Measurements from ENCODE around the gene ZNF440.
"Not testable (repeated sequence)": the region's sequence is repeated elsewhere in the genome, so short reads cannot be mapped to it uniquely, and the experiment has no call there.

Gene ZNF440

DNA sequence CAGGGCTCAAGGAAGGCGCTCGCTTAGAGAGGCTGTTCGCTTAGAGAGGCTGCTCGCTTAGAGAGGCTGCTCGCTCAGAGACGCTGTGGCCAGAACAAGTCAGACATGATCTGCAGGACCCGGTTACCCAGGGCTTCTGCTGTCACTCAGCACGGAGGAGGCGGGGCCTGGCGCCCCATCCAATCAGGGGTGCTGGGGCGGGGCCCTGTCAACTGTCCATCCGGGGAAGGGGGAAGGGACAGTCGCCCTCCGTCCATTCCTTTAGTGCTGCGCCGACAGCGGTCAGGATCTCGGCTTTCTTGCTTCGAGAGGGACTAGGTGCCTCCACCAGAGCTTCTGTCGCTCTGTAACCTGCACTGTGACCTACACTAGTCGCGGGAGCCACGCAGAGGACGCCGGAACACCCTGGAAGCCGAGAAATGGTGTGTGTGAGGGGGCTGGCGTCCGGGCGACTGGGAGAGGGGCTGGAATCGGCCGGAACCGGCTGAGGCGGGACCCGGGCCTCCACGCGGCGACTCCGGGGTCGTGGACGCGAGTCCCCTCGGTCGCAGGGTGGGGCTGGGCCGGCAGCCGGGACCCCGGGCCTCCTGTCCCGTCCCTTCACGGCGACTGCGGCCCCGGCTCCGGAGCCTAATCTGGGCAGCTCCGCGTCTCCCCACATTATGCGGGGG lies at the start of gene ZNF440:
Gene ZNF440 (plus strand): TSS at position 245 of the 671 bp plus-strand sequence. CDS start 175 bp downstream, at position 420.
- TF ChIP-seq, protein P1, sequence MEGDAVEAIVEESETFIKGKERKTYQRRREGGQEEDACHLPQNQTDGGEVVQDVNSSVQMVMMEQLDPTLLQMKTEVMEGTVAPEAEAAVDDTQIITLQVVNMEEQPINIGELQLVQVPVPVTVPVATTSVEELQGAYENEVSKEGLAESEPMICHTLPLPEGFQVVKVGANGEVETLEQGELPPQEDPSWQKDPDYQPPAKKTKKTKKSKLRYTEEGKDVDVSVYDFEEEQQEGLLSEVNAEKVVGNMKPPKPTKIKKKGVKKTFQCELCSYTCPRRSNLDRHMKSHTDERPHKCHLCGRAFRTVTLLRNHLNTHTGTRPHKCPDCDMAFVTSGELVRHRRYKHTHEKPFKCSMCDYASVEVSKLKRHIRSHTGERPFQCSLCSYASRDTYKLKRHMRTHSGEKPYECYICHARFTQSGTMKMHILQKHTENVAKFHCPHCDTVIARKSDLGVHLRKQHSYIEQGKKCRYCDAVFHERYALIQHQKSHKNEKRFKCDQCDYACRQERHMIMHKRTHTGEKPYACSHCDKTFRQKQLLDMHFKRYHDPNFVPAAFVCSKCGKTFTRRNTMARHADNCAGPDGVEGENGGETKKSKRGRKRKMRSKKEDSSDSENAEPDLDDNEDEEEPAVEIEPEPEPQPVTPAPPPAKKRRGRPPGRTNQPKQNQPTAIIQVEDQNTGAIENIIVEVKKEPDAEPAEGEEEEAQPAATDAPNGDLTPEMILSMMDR (IDR thresholded peaks at IDR 0.05; ENCODE audit: insufficient read depth, low read length, missing control alignments) = no peak
- ChIA-PET POLR2A (interaction anchor here (1.5 kb wide), 1 partner anchor 174 kb away, joined by 4 read pairs; no protein-coding TSS in a partner anchor), CTCF (interaction anchor here (1.0 to 5.9 kb wide), 7 partner anchors 15 to 327 kb away, joined by 3 to 95 read pairs (median 6); partner anchors contain the start of genes ZNF441 and ZNF491)
- peak; percentile 66 for DNase-seq (ENCODE audit: low read depth, low spot score)
- peak within 1 kb of the TSS; percentile 90 for H3K4me3 ChIP-seq (ENCODE audit: low read depth, low read length)

DNA sequence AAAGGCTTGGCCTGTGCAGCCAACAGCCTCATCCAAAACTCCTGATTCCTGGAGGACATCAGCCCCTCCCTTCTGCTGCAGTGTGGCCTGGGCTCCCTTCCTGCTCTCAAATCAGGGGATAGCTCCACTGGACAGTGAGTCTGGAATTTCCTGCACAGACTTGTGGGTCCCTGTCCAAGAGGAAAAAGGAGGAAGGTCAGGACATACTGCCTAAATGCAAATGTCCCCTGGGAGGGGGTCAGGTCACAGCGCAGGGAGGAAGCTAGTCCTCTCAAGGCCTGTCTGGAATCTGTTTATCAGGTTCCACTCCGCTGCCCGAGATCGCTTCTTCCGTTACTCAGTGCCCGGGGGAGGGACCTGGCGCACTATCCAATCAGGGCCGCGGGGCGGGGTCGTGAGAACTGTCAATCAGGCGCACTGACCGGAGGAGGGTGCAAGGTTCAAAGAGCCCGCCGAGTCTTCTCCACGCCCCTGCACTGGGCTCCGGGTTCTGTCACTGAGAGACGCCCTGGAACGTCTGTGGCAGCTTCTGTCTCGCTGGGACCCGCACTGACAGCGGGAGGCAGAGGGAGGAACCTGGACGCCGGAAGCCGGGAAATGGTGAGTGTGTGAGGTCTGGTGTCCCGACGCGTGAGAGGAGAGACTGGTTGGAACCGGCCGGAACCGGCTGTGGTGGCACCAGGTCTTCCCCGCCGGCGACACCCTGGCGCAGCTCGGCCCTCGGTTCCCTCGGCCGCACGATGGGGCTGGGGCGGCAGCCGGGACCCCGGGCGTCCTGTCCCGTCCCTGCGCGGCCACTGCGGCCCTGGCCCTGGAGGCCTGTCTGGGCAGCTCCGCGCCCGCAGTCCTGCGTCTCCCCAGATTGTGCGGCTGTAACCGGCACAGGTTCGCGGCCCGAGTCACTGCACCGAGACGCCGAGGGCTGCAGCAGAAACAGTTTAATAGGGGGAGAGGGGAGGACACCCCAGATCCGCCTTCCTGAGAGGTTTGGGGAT lies 47.2 kb upstream of the ZNF440 start, which contains the start of gene ZNF441:
Gene ZNF441 (plus strand): TSS at position 404 of the 995 bp plus-strand sequence. CDS start 194 bp downstream, at position 598.
- H3K4me3 ChIP-seq (ENCODE audit: low read depth, low read length) = peak within 1 kb of the TSS; percentile 95
- POLR2A ChIA-PET = no interaction called here
- CTCF ChIA-PET = interaction anchor here (1.1 to 2.5 kb wide), 4 partner anchors 31 to 65 kb away, joined by 3 to 10 read pairs (median 4); partner anchors contain the start of genes ZNF440 and ZNF491

DNA sequence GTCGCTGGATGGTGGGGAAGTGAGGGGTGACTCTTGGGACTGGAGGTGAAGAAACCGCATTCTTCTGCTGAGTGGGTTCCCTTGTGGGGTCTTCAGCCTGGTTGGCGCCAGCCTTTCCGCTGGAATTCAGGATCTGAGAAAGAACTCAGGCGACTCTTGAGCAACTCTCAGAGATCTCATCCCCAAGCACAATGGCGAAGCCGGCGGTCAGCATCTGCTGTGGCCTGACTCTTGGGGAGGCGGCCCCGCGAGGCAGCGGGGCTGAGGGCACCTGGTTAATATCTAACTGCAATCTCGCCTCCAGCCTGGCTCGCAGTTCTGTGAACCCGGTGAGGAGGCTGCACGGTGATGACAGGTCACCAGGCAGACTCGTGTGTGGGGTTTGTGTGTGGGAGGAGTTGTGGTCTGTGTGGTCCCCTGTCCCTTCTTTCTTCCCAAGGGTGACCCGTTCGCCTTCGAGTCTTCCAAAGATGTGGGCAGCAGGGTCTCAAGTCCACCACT lies 46.4 kb upstream of the ZNF440 start:
- POLR2A ChIA-PET = no interaction called here
- peak overlapping the region; percentile 95 for H3K4me3 ChIP-seq (ENCODE audit: low read depth, low read length)
- CTCF ChIA-PET = interaction anchor here (1.6 kb wide), 1 partner anchor 66 kb away, joined by 4 read pairs; no protein-coding TSS in a partner anchor
- TF ChIP-seq, protein P1 (IDR thresholded peaks at IDR 0.05; ENCODE audit: insufficient read depth, low read length, missing control alignments) = no peak
- DNase-seq (ENCODE audit: low read depth, low spot score) = no peak

More for the DNA sequence above, 47.2 kb upstream of the ZNF440 start, which contains the start of gene ZNF441:
- peak; percentile 42 for DNase-seq (ENCODE audit: low read depth, low spot score)
- TF ChIP-seq, protein P1 (IDR thresholded peaks at IDR 0.05; ENCODE audit: insufficient read depth, low read length, missing control alignments) = no peak

DNA sequence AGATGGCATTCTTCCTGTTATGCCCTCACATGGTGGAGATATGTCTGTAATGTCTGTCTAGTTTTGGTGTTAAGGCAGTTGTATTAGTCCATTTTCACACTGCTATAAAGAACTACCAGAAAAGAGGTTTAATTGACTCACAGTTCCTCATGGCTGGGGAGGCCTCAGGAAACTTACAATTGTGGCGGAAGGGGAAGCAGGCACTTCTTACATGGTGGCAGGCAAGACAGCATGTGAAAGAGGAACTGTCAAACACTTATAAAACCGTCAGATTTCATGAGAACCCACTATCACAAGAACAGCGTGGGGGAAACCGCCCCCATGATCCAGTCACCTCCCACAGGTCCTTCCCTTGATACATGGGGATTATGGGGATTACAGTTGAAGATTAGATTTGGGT lies 44.1 kb upstream of the ZNF440 start:
- H3K4me3 ChIP-seq (ENCODE audit: low read depth, low read length) = no peak overlapping the region
- CTCF ChIA-PET = no interaction called here
- DNase-seq (ENCODE audit: low read depth, low spot score) = no peak
- POLR2A ChIA-PET = no interaction called here
- TF ChIP-seq, protein P1 (IDR thresholded peaks at IDR 0.05; ENCODE audit: insufficient read depth, low read length, missing control alignments) = no peak

DNA sequence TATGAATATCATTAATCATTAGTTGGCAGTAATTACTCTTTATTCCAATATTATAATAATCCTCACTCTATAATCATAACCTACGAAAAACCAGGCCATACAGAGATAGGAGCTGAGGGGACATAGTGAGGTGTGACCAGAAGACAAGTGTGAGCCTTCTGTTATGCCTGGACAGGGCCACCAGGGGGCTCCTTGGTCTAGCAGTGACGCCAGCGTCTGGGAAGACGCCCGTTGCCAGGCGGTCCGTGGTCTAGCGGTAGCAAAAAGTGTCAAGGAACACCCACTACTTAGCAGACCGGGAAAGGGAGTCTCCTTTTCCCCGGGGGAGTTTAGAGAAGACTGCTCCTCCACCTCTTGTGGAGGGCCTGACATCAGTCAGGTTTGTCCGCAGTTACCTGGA lies 42.6 kb upstream of the ZNF440 start:
- POLR2A ChIA-PET; H3K4me3 ChIP-seq (ENCODE audit: low read depth, low read length); DNase-seq (ENCODE audit: low read depth, low spot score): not testable (repeated sequence)
- CTCF ChIA-PET = interaction anchor here (0.9 kb wide), 1 partner anchor 26 kb away, joined by 4 read pairs; no protein-coding TSS in a partner anchor

DNA sequence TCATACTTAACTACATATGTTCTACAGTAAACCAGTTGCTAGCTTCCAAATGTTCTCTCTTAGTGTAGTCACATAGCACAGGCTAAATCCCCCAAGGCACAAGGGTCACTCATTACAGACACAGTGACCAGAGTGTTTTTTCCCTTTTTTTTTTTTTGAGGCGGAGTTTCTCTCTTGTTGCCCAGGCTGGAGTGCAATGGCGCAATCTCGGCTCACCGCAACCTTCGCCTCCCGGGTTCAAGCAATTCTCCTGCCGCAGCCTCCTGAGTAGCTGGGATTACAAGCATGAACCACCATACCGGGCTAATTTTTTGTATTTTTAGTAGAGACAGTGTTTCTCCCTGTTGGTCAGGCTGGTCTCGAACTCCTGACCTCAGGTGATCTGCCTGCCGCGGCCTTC lies 37.4 kb upstream of the ZNF440 start:
- H3K4me3 ChIP-seq (ENCODE audit: low read depth, low read length); DNase-seq (ENCODE audit: low read depth, low spot score); POLR2A ChIA-PET: not testable (repeated sequence)
- CTCF ChIA-PET = interaction anchor here (3.4 kb wide), 1 partner anchor 21 kb away, joined by 20 read pairs; the partner anchor contains the start of gene ZNF491
